ENCODE results near the gene FGL2. TPM values are rescaled to one million over a fixed set of nuclear protein-coding genes. Genes with fewer than 3 reads are reported as not detected.

Gene FGL2
- total RNA-seq, 1 experiment from 2014 or later, result not detected

DNA sequence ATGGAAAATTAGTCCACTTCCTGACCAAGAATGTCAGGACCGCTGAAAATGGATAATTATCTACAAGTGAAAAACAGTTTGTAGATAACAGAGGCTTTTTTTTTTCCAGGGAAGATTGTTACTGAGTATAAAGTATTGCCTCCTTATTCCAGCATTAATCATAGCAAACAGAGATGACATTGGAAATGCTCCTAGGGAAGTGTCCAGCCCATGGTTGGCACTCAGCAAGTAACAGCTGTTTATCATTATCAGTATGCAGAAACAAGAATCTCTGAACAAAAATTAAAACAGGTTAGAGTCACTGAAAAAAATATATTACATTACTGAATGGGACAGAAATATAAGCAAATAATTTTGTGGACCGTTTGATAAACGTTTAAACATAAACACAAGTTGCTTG, 14.6 kb downstream of the FGL2 start:
- Histone ChIP-seq H3K27me3 (ENCODE audit: low read length) (no peaks in the 10 kb centered on the region), H3K36me3 (ENCODE audit: low read depth, low read length) (no peaks in the 10 kb centered on the region), H3K9ac (ENCODE audit: low read length) (no peak overlapping the region), H3K4me3 (ENCODE audit: low read length) (no peak overlapping the region), H3K9me3 (ENCODE audit: low read length) (no peaks in the 10 kb centered on the region), H3K9me2 (replicated peaks; ENCODE audit: low read length) (no peaks in the 10 kb centered on the region), H2AFZ (ENCODE audit: low read length) (no peak overlapping the region), H3F3A (ENCODE audit: low read length, unreplicated experiment) (no peaks in the 10 kb centered on the region), H3K27ac (ENCODE audit: low read length) (no peak overlapping the region), H4K20me1 (ENCODE audit: low read length) (no peaks in the 10 kb centered on the region), H3K4me1 (ENCODE audit: insufficient read depth, low read length) (no peaks in the 10 kb centered on the region), H3K4me2 (ENCODE audit: low read length) (no peak overlapping the region), H3K79me2 (ENCODE audit: low read length) (no peaks in the 10 kb centered on the region)
- intact Hi-C loops (cut with micrococcal nuclease), result no loop called here
- TF ChIP-seq, protein P1, sequence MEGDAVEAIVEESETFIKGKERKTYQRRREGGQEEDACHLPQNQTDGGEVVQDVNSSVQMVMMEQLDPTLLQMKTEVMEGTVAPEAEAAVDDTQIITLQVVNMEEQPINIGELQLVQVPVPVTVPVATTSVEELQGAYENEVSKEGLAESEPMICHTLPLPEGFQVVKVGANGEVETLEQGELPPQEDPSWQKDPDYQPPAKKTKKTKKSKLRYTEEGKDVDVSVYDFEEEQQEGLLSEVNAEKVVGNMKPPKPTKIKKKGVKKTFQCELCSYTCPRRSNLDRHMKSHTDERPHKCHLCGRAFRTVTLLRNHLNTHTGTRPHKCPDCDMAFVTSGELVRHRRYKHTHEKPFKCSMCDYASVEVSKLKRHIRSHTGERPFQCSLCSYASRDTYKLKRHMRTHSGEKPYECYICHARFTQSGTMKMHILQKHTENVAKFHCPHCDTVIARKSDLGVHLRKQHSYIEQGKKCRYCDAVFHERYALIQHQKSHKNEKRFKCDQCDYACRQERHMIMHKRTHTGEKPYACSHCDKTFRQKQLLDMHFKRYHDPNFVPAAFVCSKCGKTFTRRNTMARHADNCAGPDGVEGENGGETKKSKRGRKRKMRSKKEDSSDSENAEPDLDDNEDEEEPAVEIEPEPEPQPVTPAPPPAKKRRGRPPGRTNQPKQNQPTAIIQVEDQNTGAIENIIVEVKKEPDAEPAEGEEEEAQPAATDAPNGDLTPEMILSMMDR (conservative IDR thresholded peaks at IDR 0.05; ENCODE audit: low read depth, low read length), result no peak
- TF ChIP-seq EZH2 (IDR thresholded peaks at IDR 0.05; ENCODE audit: low read length, unreplicated experiment) (no peak), EZH2phosphoT487 (IDR thresholded peaks at IDR 0.05; ENCODE audit: borderline replicate concordance, low read length) (no peak)
- ATAC-seq (no peak), DNase-seq (no peak)
- CTCF ChIA-PET, result no interaction called here
- POLR2A ChIA-PET (ENCODE audit: unreplicated experiment), result no interaction called here
- BruUV-seq (replicated peaks), result no TSS peak

DNA sequence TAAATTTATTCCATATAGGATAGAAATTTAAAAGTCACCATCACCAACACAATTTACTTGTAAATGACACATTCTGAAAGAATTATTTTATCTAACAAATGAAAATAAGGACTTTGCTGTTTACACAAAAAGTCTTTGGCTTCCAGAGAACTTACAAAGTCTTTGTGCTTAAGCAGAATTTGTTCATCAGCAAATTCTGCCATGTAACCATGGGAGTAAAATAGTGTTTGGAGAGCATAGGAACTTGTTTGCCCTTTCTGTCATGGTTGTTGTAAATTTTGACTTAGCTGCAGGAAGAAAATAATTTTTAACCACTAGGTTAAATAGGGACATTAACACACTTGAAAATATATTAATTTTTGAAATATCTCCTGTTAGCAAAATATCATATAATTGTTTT, 15.2 kb downstream of the FGL2 start:
- Histone ChIP-seq H3K9ac (ENCODE audit: low read length) (no peak overlapping the region), H2AFZ (ENCODE audit: low read length) (no peak overlapping the region), H3K9me2 (replicated peaks; ENCODE audit: low read length) (no peaks in the 10 kb centered on the region), H3K79me2 (ENCODE audit: low read length) (no peaks in the 10 kb centered on the region), H3K9me3 (ENCODE audit: low read length) (no peaks in the 10 kb centered on the region), H3K4me2 (ENCODE audit: low read length) (no peak overlapping the region), H4K20me1 (ENCODE audit: low read length) (no peaks in the 10 kb centered on the region), H3K4me3 (ENCODE audit: low read length) (no peak overlapping the region), H3F3A (ENCODE audit: low read length, unreplicated experiment) (no peaks in the 10 kb centered on the region), H3K27ac (ENCODE audit: low read length) (no peak overlapping the region), H3K27me3 (ENCODE audit: low read length) (no peaks in the 10 kb centered on the region), H3K36me3 (ENCODE audit: low read depth, low read length) (no peaks in the 10 kb centered on the region), H3K4me1 (ENCODE audit: insufficient read depth, low read length) (no peaks in the 10 kb centered on the region)
- no peak for ATAC-seq
- ChIA-PET CTCF (no interaction called here), POLR2A (ENCODE audit: unreplicated experiment) (no interaction called here)
- DNase-seq, result no peak
- TF ChIP-seq EZH2 (IDR thresholded peaks at IDR 0.05; ENCODE audit: low read length, unreplicated experiment), result no peak
- TF ChIP-seq, protein P1 (conservative IDR thresholded peaks at IDR 0.05; ENCODE audit: low read depth, low read length), result no peak
- TF ChIP-seq EZH2phosphoT487 (IDR thresholded peaks at IDR 0.05; ENCODE audit: borderline replicate concordance, low read length), result no peak
- intact Hi-C loops (cut with micrococcal nuclease), result no loop called here
- no TSS peak for BruUV-seq (replicated peaks)

DNA sequence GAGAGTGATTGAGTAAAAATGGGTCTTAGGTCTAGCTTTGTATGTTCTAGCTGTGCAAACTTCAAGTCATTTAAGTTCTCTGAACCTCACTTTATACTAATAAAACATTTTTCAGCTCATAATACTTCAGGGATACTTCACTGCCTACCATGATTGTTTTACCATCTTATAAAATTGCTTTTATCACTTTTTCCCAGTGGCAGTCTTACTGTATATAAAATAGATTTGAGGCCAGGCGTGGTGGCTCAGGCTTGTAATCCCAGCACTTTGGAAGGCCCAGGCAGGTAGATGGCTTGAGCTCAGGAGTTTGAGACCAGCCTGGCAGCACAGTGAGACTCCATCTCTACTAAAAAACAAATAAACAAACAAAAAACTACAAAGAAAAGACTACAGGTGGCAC, 17.4 kb downstream of the FGL2 start:
- intact Hi-C loops (cut with micrococcal nuclease), result no loop called here
- DNase-seq, result no peak
- H3K79me2 ChIP-seq (ENCODE audit: low read length), result no peaks in the 10 kb centered on the region
- ChIA-PET CTCF (no interaction called here), POLR2A (ENCODE audit: unreplicated experiment) (no interaction called here)
- H3K4me3 ChIP-seq (ENCODE audit: low read length), result no peak overlapping the region
- no peak overlapping the region for H3K4me2 ChIP-seq (ENCODE audit: low read length)
- no TSS peak for BruUV-seq (replicated peaks)
- no peaks in the 10 kb centered on the region for H3K36me3 ChIP-seq (ENCODE audit: low read depth, low read length)
- no peaks in the 10 kb centered on the region for H3K4me1 ChIP-seq (ENCODE audit: insufficient read depth, low read length)
- no peaks in the 10 kb centered on the region for H3K9me3 ChIP-seq (ENCODE audit: low read length)
- no peak overlapping the region for H3K27ac ChIP-seq (ENCODE audit: low read length)
- H2AFZ ChIP-seq (ENCODE audit: low read length), result no peak overlapping the region
- H3K27me3 ChIP-seq (ENCODE audit: low read length), result no peaks in the 10 kb centered on the region
- H3K9me2 ChIP-seq (replicated peaks; ENCODE audit: low read length), result no peaks in the 10 kb centered on the region
- no peak for ATAC-seq
- no peaks in the 10 kb centered on the region for H3F3A ChIP-seq (ENCODE audit: low read length, unreplicated experiment)
- no peak overlapping the region for H3K9ac ChIP-seq (ENCODE audit: low read length)
- TF ChIP-seq EZH2phosphoT487 (IDR thresholded peaks at IDR 0.05; ENCODE audit: borderline replicate concordance, low read length) (no peak), EZH2 (IDR thresholded peaks at IDR 0.05; ENCODE audit: low read length, unreplicated experiment) (no peak)
- TF ChIP-seq, protein P1 (conservative IDR thresholded peaks at IDR 0.05; ENCODE audit: low read depth, low read length), result no peak
- no peaks in the 10 kb centered on the region for H4K20me1 ChIP-seq (ENCODE audit: low read length)
